Right ventricle myocardium superior (tissue), 1 donor: ENCODE measurements around the gene ZKSCAN7. TPM values are rescaled to one million over a fixed set of nuclear protein-coding genes. Genes with fewer than 3 reads are reported as not detected.
"Not testable (repeated sequence)": the region's sequence is repeated elsewhere in the genome, so short reads cannot be mapped to it uniquely, and the experiment has no call there.

Source experiments
- ATAC-seq: fragments of 200-7000 bp; cut with Tn5 transposase; one replicate; pipeline ENCODE4 v1.9.1; 2020; ENCODE audit warnings: mild to moderate bottlenecking; ENCODE audit not compliant: poor library complexity
- DNase-seq: peaks from one replicate; pipeline ENCODE4 v3.0.0-alpha.2; 2020
- intact Hi-C: fragments of 100-400 bp; cut with DNase I; formaldehyde crosslinking; loops from one replicate; pipeline ENCODE4 v1.11.2; 2022
- total RNA-seq: library from RNA; stranded (reverse); fragmentation: NEBNext Ultra II Directional; extraction: Animal tissue kit (Norgen Biotek cat#: 25700); gene quantifications from one replicate; pipeline ENCODE4 v1.2.1, GENCODE V29; 2021
- donor health status: DM: no; HTN: yes; CAD: no; lungs with severe emphysema.

ZKSCAN7 gene
- total RNA-seq, 1 donor from 2014 or later, result 1.4 TPM

GRCh38 chr3:44562147-44562546, 7.2 kb downstream of the ZKSCAN7 start:
- no peak for DNase-seq
- no peak for ATAC-seq
- intact Hi-C loops, result no loop called here

- no peak for ATAC-seq
- intact Hi-C loops, result no loop called here
These were observed 13.6 kb downstream of the ZKSCAN7 start for GRCh38 chr3:44568561-44568960.

GRCh38 chr3:44571024-44571423, 16.0 kb downstream of the ZKSCAN7 start:
- intact Hi-C loops, result no loop called here
- no peak for ATAC-seq
- DNase-seq, result no peak

More at GRCh38 chr3:44568561-44568960, 13.6 kb downstream of the ZKSCAN7 start:
- DNase-seq, result no peak

GRCh38 chr3:44576613-44577012, 21.6 kb downstream of the ZKSCAN7 start:
- ATAC-seq, result peak; percentile 43
- intact Hi-C loops, result no loop called here
- no peak for DNase-seq

- DNase-seq, ATAC-seq, intact Hi-C loops: not testable (repeated sequence)
These were observed 22.5 kb downstream of the ZKSCAN7 start for GRCh38 chr3:44577354-44577952.

GRCh38 chr3:44578316-44578715, 23.3 kb downstream of the ZKSCAN7 start:
- DNase-seq, intact Hi-C loops, ATAC-seq: not testable (repeated sequence)

GRCh38 chr3:44578924-44579515, 24.0 kb downstream of the ZKSCAN7 start:
- intact Hi-C loops, DNase-seq, ATAC-seq: not testable (repeated sequence)

- ATAC-seq, DNase-seq, intact Hi-C loops: not testable (repeated sequence)
These were observed 24.8 kb downstream of the ZKSCAN7 start for GRCh38 chr3:44579749-44580148.

GRCh38 chr3:44580971-44581370, 26.0 kb downstream of the ZKSCAN7 start:
- intact Hi-C loops, DNase-seq, ATAC-seq: not testable (repeated sequence)

GRCh38 chr3:44584646-44585501, 29.9 kb downstream of the ZKSCAN7 start, which contains the start of gene ZNF660:
TSS of gene ZNF660 (plus strand) at chr3:44584964. CDS start at chr3:44594194, 9,230 bp downstream.
- DNase-seq (peak; percentile 71), ATAC-seq (peak; percentile 96)
- intact Hi-C loops, result no loop called here

- DNase-seq (no peak), ATAC-seq (no peak)
- intact Hi-C loops, result no loop called here
These were observed 41.6 kb downstream of the ZKSCAN7 start for GRCh38 chr3:44596621-44597020.

- intact Hi-C loops, result no loop called here
- DNase-seq (no peak), ATAC-seq (no peak)
These were observed 46.8 kb downstream of the ZKSCAN7 start for GRCh38 chr3:44601749-44602148.

- ATAC-seq (no peak), DNase-seq (no peak)
- intact Hi-C loops, result no loop called here
These were observed 57.7 kb downstream of the ZKSCAN7 start for GRCh38 chr3:44612678-44613077.

Other genes starting within 250 kb of the ZKSCAN7 start
- gene TCAIM, start 216.4 kb upstream of the ZKSCAN7 start, total RNA-seq, result 30.2 TPM
- gene ZNF445, start 77.5 kb upstream of the ZKSCAN7 start, total RNA-seq, result 12.8 TPM
- gene ZNF660, start 29.8 kb downstream of the ZKSCAN7 start, total RNA-seq, result 0.73 TPM
- gene ZNF197, start 69.8 kb downstream of the ZKSCAN7 start, total RNA-seq, result 10.3 TPM
- gene ZNF35, start 93.5 kb downstream of the ZKSCAN7 start, total RNA-seq, result 6.3 TPM
- 4.1 TPM for gene ZNF502, start 157.5 kb downstream of the ZKSCAN7 start, total RNA-seq
- 4.9 TPM for gene ZNF501, start 174.4 kb downstream of the ZKSCAN7 start, total RNA-seq
- gene KIAA1143, start 206.4 kb downstream of the ZKSCAN7 start, total RNA-seq, result 32.8 TPM
- 0.73 TPM for gene KIF15, start 206.6 kb downstream of the ZKSCAN7 start, total RNA-seq